ENCODE measurements around the gene FAM241A. TPM values are rescaled to one million over a fixed set of nuclear protein-coding genes. Genes with fewer than 3 reads are reported as not detected.

FAM241A gene
- 3.2 and 5.1 TPM in 2 replicates for total RNA-seq

GRCh38 chr4:112145326-112145789 lies at the start of gene FAM241A:
Gene FAM241A (plus strand): TSS chr4:112145454. CDS start chr4:112145581, 127 bp downstream.

GRCh38 chr4:112231779-112232713 lies 86.8 kb downstream of the FAM241A start, which contains the start of gene AP1AR:
Gene AP1AR (plus strand): TSS chr4:112231787. CDS start chr4:112232092, 305 bp downstream.

Other genes starting within 250 kb of the FAM241A start
- gene AP1AR, start 86.3 kb downstream of the FAM241A start, total RNA-seq: 16.4 and 21.1 TPM in 2 replicates
- gene TIFA, start 140.4 kb downstream of the FAM241A start, total RNA-seq: 5.9 and 8.6 TPM in 2 replicates
- 7.7 and 8.1 TPM in 2 replicates for gene ALPK1, start 151.9 kb downstream of the FAM241A start, total RNA-seq